GM19099 (cell line): ENCODE measurements around the gene DNAJC18.
A peak's percentile ranks its signal among the peaks of the same experiment; 100 is the strongest.

Experiments used
- POLR2A ChIP-seq: IDR thresholded peaks from 3 replicates; pipeline ENCODE4 v1.6.1; 2011; ENCODE audit warnings: low read depth; ENCODE audit not compliant: insufficient read length; ENCODE audit errors: extremely low read depth

Gene DNAJC18

DNA sequence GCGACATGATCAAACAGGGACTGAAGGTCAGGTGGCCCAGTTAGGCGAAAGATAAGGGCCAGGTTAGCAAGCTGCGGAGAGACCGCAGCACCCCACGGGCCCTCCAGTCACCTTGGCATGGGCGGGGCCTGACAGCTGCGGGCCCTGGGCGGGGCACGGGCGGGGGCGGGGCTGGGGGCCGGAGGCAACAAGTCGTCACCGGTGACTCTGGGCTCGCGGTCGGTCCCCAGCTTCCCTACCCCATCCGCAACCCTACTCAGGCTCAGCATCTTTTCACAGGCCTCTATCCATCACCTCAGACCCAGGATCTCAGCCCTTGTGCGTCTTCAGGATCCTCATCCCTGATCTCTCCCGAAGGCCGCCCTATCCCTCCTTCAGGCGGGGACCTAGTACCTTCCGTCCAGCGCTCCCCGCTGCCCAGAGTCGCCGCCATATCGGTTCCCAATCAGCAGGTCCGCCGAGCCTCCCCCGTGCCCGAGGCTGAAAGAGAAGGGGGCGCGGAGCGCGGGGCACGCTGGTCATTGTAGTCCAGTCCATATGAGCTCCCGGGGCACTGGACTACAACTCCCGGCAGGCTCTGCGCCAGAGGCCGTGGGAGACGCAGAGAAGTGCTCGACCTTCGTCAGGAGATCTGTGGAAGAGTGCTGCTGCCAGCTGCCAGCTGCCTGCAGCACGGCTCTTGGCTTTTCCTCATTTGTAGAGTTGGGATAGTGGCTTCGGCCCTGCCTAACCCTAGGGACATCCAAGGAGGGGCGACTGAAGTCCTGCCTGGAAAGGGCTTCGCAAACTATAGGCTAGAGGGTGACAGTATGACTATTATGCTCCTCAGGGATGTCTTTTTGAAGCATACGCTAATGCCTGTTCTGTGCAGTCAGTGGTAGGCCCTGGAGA is at the start of gene DNAJC18:
DNAJC18 (minus strand) TSS at position 513 of the 891 bp plus-strand sequence; CDS start at position 433, 80 bp downstream.
- TF ChIP-seq POLR2A: peak; percentile 64

DNA sequence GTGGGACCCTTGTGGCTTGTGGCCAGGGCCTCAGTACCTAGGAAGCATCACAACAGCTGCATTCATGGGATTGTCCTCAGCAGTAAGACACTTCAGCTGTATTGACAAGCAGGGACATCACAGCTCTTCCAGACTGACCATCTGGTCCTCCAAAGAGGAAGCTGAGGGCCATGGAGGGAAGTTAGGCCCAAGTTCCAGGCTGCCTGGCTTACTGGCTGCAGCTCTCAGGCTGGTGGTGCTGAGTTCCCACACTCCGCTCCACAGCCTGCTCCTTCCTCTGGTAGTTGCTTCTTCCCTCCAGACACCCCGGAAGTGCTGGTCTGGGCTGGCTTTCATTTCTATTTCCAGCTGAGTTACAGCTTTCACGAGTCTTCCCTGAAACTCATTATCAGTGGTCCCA is 48.9 kb upstream of the DNAJC18 start:
- TF ChIP-seq POLR2A: no peak

DNA sequence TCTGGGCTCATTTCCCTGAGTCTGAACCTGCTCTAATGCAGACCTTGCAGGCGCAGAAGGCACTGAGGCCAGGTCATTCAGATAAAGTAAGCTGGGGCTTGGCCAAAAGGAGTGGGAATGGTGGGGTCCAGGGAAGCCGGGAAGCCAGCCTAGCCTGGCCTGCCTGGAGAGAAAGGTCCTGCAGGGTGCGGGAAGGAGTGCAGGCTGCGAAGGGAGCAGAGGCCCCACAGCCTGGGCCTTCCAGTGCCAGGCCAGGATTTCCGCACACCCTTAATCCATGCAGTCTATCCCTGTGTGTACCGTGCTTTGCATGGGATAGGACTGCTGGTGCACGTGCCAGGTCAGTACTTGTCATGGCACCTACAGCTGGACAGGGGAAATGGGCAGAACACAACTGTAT is 46.9 kb upstream of the DNAJC18 start:
- TF ChIP-seq POLR2A: no peak

GRCh38 chr5:139482050-139482889 is 42.9 kb upstream of the DNAJC18 start, which contains the start of gene STING1:
Gene STING1 (minus strand): TSS chr5:139482758. CDS start chr5:139481704, 1,054 bp downstream.
- no peak for TF ChIP-seq POLR2A

GRCh38 chr5:139481580-139482049 is 42.3 kb upstream of the DNAJC18 start:
- TF ChIP-seq POLR2A: no peak

DNA sequence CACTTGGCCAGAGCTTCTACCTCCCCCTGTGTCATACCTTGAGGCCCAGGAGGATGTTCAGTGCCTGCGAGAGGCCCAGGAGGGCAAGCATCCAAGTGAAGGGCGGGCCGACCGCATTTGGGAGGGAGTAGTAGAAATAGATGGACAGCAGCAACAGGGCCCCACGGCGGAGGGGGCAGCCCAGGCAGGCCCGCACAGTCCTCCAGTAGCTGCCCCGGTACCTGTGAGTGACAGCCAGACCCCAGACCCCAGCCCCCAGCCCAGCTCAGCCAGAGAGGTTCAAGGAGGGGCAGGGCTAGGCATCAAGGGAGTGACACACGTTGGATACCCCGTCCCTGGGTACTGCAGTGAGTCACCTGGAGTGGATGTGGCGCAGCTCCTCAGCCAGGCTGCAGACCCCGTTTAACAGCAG is 41.8 kb upstream of the DNAJC18 start:
- TF ChIP-seq POLR2A: no peak

DNA sequence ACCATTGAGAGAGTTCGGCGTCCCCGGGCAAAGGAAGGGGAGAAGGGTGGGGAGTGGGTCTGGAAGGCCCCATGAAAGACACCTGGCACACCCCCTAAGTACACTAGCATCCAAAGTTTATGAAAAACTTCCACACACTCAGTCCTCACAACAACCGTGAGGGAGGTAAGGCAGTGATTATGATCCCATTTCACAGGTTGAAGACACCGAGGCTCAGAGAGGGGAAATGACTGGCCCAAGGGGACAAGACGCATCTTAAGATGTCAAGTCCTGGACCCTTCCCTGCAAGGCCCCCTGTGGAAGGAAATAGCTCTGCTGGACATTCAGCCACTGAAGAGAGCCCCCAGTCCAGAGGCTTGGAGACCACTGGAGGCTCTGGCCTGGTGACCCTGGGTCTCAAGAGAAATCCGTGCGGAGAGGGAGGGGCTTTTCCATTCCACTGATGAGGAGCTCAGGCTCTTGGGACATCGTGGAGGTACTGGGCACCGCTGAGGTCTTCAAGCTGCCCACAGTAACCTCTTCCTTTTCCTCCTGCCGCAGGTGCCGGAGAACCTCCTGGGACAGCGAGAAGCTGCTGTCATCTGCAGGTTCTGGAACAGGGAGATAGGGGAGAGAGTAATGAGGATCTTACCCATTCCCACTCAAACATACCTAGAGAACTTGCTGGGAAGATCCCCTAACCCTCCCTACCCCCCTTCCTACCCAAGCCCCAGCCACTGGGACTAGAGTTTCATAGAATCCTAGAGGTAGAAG is 36.7 kb upstream of the DNAJC18 start:
- TF ChIP-seq POLR2A: no peak

GRCh38 chr5:139474890-139475791 is 35.8 kb upstream of the DNAJC18 start:
- no peak for TF ChIP-seq POLR2A

GRCh38 chr5:139473565-139473964 is 34.2 kb upstream of the DNAJC18 start:
- no peak for TF ChIP-seq POLR2A

- no peak for TF ChIP-seq POLR2A
Measured at GRCh38 chr5:139473105-139473504, 33.8 kb upstream of the DNAJC18 start.

GRCh38 chr5:139472386-139473030 is 33.2 kb upstream of the DNAJC18 start:
- TF ChIP-seq POLR2A: no peak

DNA sequence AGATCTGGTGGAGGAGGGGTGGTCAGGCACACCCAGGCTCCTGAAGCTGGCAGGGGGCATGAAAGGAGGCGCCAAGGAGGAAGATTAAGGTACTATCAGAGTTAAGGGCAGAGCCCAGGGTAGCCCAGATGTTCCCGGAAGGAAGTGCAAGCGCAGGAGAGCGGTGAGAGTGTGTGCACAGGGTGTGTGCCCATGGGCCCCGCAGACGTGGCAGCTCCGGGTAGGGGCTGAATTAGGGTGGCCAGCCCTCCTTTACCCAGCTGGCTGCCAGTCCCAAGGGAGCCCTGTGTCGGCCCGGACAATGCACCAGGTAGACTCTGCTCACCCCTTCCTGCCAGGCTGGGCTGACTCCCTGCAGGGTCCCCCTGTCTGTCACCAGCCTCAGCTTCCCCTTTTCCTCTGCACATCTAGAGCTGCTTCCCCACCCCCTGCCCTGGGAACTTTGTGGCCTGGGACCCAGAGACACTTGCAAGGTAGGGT is 31.5 kb upstream of the DNAJC18 start, which contains the start of gene SMIM33:
SMIM33 (plus strand) TSS at position 184 of the 480 bp plus-strand sequence; CDS start at position 302, 118 bp downstream.
- TF ChIP-seq POLR2A: no peak

- TF ChIP-seq POLR2A: no peak
Measured at GRCh38 chr5:139468421-139468931, 29.2 kb upstream of the DNAJC18 start.
